HG03571 (cell line): Measurements from ENCODE around the gene TFPI.

Source experiments
- ATAC-seq: cut with Tn5 transposase; IDR thresholded peaks from one replicate; pipeline ENCODE4 v1.9.1; 2021; ENCODE audit not compliant: unreplicated experiment

TFPI gene

DNA sequence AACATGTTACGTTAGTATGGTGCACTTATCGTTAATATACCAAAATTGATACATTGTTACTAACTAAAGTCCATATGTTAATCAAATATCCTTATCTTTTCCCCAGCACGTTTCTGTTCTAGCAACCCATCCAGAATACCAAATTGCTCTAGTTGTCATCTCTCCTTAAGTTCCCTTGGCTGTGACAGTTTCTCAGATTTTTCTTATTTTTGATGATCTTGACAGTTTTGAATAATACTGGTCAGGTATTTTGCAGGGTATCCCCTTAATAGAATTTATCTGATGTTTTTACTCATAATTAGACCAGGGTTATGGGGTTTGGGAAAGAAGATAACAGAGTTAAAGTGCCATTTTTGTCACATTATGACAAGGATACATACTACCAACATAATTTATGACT is 47.8 kb downstream of the TFPI start:
- ATAC-seq: no peak

DNA sequence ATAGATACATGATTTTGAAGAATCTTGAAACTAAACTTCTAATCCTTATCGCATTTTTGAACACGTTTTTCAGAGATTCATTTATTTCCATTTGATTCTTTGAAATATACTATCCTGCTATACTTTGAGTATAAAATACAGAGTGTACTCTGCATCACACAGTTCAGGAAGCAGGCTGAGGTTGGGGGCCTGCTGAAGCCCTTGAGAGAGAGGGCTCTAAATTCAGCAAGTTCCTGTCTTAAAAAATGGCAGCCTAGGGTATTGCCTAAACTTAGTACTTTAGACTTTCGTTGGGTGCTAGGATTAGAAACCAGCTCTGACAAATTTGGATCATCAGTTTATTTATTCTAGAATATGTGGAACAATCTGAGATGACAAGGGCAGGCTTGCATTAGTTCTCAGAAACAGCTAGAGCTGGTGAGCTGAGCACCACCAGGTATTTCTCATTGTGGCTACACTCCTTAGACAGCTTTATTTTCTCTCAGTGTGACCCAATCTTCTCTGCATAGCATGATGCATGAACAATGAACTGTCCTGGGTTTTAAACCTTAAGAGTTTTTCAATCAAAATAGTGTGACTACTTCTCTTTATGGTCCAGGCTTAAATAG is 49.1 kb downstream of the TFPI start:
- no peak for ATAC-seq

DNA sequence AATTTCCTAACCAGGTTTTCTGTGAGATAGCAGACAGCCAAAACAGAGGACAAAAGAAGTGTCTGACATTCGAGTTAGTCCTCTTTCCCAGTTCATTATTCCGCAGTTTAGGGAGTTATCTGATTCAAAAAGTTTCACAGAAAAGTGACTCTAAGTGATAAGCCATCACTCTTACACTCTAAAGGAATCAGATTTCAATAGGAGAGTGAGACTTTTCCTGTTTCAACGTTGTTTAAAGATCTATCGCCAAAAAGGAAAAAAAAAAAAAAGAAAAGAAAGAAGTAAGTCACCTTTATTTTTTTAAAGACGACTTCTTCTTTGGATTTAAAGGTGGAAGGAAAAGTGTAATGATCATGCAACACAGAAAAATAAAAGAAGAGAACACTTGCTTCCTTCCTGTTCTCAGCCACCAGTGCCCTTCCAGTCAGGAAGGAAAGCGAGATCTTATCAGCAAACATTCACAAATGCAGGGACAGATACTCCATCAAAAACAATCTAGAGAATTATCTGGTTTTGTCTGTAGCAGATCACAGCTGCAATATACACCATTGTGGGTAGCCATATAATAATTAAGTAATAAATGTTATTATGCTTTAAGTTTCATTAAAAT is 49.8 kb downstream of the TFPI start:
- ATAC-seq: no peak

DNA sequence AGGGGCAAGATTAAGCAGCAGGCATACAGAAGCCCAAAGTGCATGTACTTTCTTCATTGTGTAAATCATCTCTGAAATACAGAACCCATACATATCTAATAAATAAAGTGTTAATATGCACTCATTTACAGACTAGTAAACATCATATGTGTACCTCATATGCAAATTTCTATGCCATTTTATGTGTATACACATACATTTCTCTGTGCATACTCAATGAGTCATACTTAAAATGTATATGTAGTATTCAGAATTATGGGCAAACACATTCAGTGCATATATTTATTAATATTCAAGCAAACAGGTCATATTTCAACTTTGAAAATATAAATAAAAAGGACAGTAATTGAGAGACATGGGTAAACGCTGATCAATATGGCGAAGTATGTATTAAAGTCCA is 50.5 kb downstream of the TFPI start:
- ATAC-seq: no peak

DNA sequence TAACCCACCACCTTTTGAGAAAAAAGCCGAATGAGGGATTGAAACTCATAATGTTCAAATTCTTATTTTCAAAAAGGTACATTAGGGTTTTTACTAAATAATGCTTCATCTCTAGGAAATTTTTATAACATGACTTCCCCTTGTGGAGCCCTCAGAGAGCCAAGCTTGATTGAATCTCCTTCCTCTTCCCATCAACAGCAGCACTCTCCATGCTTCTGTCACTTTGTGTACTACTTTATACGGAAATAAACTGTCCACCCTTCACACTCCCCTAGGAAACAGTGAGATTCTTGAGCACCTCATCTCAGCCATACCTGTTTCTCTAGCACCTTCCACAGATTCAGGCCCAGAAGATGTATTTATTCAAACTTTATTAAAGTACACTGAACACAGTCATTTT is 51.8 kb downstream of the TFPI start:
- ATAC-seq: no peak

DNA sequence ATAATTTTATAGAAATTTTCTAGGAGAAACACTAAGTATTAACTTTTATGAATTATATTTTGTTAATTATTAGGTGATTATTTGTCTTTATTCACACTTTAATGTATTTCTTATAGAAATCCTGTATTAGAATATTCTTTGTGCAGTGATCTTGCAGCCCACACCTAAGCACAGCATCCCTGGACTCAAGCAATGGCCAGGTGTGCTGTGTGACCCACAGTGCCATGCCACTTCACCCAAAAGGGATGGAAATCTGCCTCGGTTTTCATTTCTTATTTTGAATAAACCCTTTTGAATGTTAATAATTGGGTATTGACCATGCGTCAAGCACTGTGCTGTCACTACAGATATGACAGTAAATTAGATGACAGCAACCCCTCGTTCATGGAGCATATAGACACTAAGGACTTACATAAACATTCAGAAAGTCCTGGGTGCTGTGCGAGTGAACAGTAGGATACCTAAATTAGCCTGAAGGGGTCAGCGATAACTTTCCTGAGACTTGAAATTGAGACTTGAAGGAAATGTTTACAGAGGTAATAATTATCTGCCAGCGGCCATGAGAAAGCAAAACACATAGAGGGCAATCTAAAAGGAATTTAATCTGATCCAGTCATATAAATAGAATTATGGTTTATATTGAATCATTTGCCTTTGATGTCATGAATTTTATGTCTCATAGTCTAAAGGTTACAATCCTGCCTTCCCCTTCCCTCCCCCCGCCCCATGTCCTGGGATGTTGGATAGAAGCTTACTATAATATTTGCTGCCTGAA is 53.5 kb downstream of the TFPI start:
- no peak for ATAC-seq

DNA sequence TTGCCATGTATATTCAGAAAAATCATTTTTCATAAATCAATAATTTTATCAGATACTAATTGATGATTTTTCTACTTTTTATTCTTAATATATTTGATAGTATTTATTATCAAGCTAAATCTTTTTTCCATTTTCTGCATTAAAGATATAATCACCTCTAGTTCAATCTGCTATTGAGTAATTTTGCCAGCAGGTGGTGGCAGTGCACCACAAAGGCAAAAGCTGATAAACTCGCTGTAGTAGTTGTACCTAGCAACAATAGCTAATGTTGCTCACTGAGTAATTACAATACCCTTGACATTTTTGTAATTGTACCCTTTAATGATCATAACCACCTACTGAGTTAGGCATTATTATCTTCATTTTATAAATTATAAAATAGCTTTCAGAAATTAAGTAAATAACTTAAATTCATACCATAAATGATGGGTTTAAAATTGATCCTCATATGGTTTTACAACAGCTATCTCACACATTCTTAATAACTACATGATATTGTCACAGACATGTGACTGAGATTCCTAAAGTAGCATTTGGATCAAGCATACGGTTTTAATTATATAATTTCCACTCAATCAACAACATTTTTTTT is 54.2 kb downstream of the TFPI start:
- ATAC-seq: peak; percentile 92

DNA sequence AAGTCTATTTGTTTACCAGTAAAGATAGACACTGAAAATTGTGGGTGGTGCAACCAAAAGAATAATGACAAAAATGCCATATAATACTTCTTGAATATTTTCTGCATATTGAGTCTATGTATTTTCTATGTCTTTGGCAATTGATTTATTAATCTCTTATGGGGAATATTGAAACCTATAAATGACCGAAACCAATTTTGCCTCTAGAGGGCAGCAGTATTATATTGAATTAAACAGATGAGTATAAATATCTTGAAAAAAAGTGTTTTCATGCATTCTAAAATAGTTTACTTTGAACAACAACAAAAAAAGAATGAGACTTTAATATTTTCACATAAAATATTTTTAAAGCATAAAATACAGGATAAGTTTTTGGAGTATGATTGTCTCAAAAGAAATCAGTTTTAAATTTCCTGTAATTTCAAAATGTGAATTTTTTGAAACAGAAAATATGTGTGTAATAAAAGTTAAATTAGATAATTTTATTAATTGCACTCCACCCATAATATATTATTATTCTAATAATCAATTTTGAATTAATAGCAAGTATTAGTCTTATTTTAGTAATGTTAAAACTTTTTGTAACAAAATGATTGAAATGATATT is 56.3 kb downstream of the TFPI start:
- no peak for ATAC-seq

DNA sequence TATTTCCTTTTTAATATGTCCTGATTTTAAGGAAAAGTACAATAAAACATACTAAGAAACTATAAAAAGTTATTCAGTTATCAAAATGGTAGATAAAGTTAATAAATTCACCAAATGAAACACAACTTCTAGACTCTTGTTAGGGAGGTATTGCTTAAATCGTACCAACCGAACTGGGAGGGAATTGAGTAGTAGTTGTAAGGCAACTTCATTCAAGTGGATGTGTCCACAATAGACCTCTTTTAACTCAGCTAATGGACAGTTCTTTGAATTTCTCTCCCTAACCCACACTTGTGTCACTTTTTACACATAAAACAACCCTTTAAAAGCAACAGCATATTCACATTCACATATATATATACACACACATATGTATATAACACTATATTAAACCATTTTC is 57.1 kb downstream of the TFPI start:
- ATAC-seq: no peak

DNA sequence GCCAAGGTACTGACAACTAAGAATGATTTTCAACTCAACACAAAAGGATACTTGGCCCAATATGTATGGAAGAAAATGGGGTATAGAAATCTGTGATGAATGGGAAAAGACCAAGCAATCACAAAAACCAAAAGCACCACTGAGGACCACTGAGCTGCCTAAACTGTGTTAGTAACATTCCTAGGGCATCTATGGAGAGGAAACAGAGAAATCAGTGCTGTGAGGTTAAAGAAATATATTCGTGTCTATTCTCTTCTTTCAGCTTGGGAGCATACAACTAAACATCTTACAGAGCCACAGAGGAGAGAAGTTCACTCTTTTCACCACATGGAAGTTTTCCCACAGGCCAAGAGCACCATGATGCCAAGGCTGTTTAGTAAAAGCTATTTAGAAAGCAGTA is 58.9 kb downstream of the TFPI start:
- ATAC-seq: no peak

DNA sequence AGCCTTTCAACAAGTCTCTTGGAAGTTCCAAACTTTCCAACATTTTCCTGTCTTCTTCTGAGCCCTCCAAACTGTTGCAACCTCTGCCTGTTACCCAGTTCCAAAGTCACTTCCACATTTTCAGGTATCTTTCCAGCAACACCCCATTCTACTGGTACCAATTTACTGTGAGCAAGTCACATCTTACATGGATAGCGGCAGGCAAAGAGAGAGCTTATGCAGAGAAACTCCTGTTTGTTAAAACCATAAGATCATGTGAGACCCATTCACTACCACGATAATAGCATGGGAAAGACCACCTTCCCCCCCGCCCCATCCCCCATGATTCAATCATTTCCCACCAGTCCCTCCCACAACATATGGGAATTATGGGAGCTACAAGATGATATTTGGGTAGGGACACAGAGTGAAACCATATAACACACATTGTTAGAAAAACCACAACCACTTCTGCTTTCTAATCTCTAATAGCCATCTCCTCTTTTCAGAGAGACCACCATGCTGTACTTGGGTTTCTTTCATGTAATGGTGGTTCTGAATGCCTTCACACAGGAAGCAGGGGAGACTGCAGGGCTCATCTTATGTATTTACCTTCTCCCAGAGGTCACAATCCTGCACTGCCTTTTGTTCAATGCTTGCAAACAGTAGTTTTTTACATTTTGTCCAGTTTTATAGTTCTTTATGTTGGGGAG is 60.2 kb downstream of the TFPI start:
- ATAC-seq: no peak

DNA sequence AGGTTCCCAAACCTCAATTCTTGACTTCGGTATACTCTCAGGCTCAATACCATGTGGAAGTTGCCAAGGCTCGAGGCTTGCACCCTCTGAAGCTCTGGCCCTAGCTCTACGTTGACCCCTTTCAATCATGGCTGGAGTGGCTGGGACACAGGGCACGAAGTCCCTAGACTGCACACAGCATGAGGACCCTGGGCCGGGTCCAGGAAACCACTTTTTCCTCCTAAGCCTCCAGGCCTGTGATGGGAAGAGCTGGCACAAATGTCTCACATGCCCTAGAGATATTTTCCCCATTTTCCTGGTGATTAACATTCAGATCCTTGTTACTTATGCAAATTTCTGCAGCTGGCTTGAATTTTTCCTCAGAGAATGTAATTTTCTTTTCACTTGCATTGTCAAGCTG is 61.1 kb downstream of the TFPI start:
- no peak for ATAC-seq

DNA sequence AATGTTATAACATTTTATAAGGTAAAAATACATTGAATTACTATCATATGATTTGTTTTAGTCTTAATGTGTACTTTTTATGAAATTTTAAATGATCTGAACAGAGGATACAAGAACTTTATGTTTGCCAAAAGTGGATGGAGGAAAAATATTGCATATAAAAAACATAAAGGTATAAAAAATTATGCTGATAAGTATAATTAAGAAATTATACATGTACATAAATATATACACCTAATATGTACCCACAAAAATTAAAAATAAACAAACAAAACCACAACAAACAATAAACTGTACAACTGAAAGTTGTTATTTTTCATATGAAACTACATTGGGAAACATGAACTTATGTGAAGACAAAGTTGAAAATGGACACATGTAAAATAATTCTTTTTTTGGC is 68.0 kb downstream of the TFPI start:
- ATAC-seq: no peak

DNA sequence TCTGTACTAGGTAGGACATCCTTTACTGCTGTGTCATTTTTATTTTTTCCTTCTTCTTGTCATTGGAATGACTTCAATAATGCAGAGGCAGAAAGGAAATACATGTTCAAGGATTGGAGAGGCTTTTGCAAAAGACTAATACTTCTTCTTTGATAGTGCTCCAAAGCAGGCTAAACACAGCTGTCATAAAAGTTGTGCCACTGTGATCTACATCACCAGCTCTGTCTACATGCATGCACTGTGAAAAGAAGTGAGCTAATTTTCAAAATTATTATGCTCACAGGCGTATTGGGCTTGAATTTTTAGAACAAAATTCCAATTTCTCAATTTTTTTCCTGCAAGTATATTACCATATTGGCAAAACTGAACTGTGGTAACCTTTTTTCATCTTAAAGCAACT is 68.7 kb downstream of the TFPI start:
- ATAC-seq: no peak

DNA sequence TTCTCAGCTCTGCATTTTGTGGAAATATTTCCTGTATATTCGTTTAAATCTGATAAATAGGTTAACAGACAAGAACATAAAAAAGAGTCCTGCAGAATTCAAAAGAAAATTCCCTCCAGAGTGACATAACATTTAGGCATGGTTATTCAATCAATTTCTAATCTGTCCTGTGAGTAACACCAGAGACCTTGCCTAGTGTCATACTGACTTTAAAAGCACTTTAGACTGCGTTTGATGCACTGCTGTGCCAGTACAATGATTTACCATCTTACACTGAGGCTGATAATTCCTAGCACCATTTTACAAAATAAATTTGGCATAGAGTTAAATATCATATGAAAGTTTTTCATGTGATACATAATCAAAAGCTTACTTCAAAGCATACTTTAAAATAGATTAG is 70.7 kb downstream of the TFPI start:
- no peak for ATAC-seq

DNA sequence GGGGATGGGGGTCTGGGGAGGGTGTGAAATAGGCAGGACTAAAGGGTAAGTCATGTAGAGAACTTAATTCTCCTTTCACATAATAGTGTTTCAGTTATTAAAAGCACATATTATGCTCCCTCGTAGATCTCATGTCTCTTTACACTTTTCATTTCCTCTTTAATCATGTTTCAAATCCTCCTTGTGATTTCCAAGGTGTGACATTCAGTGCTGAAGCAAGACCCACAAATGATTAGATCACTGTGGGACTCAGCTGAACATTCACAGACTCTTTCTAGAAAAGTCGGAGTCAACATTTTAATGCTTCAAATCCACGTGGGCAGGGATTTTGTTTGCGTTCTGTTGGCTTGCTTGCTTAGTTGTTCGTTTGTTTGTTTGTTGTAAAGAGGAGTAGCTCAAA is 71.4 kb downstream of the TFPI start:
- no peak for ATAC-seq

DNA sequence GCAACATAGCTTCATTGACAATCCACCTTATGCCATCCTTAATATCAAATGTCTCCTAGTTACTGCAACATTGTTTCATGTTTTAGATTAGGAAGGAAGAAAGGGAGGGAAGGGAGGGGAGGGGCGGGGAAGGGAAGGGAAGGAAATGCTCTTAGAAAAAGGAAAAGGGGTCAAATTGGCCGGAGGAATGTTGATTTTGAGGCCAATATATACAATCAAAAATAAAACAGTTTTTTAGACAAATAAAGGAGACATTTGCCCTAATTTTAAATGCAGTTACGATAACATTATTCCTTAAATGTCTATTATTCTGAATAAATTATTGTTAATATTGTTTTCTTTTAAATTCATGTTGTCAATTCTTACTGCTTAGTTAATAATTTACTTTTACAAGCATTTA is 72.7 kb downstream of the TFPI start:
- ATAC-seq: no peak

DNA sequence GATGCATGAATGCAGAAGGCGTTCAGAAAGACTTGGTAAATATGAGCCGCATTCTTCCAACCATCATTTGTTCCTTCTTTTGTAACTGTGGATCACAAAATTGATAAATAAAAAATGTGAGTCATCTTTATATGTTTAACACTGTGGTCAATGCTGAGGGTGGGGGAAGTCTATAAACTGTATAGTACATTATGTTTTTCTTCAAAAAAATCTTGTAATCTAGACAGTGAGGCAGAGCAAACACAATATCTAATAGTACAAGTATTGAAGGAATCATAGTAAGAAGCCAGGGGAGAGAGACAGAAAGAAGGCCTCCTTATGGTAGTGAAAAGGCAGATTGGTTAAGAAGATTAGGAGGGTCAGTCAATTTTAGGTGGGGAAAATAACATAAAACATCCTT is 75.5 kb downstream of the TFPI start:
- ATAC-seq: no peak

DNA sequence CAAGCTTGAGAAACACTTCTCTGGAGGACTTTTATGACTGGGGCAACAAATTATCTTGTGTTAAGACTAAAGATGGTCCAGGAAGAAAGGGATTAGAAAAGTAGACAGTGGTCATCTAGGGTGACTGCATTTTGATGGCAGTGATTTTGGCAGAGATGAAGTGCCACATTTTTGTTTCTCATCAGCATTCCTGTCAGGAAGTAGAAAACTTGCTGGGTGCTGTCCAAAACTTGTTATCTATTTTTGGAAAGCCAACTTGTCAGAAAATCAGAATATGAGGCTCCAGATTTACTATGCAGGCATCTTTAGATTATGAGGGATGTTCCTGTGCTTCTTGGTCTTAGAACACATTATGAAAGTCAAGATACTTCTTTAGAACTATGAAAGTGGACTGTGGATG is 77.2 kb downstream of the TFPI start:
- ATAC-seq: no peak

DNA sequence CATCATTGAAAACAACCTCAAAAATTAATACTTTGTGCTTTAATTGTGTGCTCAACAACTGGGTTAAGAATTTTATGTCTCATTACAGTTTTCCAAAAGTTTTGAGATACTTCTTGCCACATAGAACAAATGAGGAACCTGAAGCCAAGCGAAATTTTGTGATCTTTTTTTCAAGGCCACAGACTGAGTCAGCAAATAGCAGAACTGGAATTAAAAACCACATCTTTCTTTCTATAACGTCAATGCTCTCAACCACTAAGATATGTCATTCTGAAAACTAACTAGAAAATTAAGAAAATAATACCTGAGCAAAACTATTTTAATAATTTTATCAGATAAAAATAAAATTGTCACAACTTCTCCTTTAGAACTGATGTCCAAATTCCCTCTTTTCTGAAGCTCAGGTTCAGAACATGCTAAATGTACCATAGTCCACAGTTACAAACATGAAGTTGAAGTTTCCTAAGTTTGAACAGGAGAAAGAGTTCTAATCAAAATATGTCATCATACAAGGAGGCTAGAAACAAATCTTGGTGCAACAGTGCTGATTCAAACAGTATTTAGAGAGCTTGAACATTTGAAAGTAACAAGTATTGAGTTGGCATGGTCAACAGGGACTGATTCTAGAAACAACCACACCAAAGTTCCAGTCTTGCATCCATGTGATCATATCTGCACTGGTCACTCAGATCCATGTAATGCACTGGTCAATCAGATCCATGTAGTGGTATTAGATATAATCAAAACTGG is 78.6 kb downstream of the TFPI start:
- ATAC-seq: peak; percentile 65
